ENCODE data around the gene PTPRK.
"Not testable (repeated sequence)": the region's sequence is repeated elsewhere in the genome, so short reads cannot be mapped to it uniquely, and the experiment has no call there.

Gene PTPRK

GRCh38 chr6:127945434-127946097 is 574.8 kb downstream of the PTPRK start:
- DNase-seq (ENCODE audit: extremely low read depth in 1 of 2, low read depth in 1 of 2): no peak

GRCh38 chr6:127941228-127941627 is 579.2 kb downstream of the PTPRK start:
- no peak for DNase-seq (ENCODE audit: extremely low read depth in 1 of 2, low read depth in 1 of 2)

GRCh38 chr6:127939442-127940066 is 580.8 kb downstream of the PTPRK start:
- DNase-seq (ENCODE audit: extremely low read depth in 1 of 2, low read depth in 1 of 2): no peak

DNA sequence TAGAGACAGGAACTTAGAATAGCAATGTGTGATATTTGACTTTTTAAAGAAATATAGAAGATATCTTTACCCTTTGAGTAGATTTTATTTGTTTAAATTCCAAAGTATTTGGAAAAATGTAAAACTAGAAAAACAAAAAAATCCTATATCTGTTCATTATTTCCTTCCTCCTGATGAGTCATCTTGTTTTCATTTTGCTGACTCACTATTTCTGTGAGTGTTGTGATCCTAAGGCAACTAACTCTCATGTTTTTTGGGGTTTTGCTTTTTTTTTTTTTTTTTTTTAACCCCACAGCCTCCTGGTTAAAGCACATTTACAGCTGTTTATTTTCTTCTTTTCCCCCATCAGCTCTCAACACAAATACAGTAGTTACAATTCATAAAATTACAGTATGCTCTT is 581.7 kb downstream of the PTPRK start:
- DNase-seq (ENCODE audit: extremely low read depth in 1 of 2, low read depth in 1 of 2): no peak

DNA sequence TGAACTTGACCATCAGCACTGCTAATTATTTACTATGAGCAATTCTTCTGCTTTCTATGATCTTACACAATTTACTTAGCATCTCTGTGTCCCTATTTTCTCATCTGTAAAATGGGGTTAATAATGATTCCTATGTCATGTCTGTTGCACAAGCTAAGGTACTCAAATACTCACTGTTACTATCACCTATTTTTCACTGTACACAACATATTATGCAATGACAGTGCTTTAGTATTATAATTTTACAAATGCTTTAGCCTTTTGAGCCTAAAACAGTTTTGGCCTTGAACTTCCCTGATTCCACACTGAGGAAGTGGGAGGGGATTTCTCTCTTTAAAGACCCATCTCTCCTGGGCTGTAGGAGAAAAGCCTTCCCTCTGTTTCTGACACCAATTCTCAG is 582.7 kb downstream of the PTPRK start:
- no peak for DNase-seq (ENCODE audit: extremely low read depth in 1 of 2, low read depth in 1 of 2)

DNA sequence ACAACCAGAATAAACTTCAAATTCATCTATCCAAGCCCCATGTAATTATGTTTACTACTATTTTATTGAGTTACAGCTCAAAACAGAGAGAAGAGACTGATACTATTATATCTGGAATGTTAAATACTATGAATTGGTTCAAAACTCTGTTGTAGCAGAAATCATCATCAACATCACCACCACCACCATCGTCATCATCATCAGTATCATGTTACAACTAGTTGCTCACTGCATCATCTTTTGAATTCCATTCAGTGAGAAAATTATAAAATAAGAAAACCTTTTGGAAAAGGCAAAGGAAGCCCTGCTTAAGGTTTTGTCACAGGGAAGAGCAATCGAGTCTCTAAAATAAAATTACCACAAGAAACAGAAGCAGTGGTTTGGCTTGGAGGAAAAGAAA is 583.3 kb downstream of the PTPRK start:
- DNase-seq (ENCODE audit: extremely low read depth in 1 of 2, low read depth in 1 of 2): no peak

GRCh38 chr6:127934956-127935355 is 585.4 kb downstream of the PTPRK start:
- DNase-seq (ENCODE audit: extremely low read depth in 1 of 2, low read depth in 1 of 2): no peak

- no peak for DNase-seq (ENCODE audit: extremely low read depth in 1 of 2, low read depth in 1 of 2)
Measured at GRCh38 chr6:127933852-127934840, 586.3 kb downstream of the PTPRK start.

- DNase-seq (ENCODE audit: extremely low read depth in 1 of 2, low read depth in 1 of 2): no peak
Measured at GRCh38 chr6:127933137-127933536, 587.3 kb downstream of the PTPRK start.

DNA sequence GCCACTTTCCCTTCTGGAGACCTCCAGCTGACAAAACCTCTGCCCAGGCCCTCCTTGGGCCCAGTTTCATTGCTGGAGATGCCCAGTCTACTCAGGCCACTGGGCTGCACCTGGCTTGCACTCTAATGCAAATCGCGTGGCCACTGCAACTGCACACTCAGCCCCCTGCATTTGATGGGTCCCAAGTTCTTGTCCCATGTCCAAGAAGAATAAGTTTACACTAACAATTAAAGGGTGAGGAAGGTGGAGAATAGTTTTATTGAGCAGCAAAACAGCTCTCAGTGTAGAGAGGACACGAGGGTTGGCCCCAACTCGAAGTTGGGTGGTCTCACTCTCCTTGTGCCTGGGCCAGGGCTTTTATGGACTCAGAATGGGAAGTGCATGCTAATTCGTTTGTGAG is 587.7 kb downstream of the PTPRK start:
- DNase-seq (ENCODE audit: extremely low read depth in 1 of 2, low read depth in 1 of 2): no peak

- not testable (repeated sequence) for DNase-seq (ENCODE audit: extremely low read depth in 1 of 2, low read depth in 1 of 2)
Measured at GRCh38 chr6:127926441-127926840, 594.0 kb downstream of the PTPRK start.

GRCh38 chr6:127924440-127924839 is 596.0 kb downstream of the PTPRK start:
- DNase-seq (ENCODE audit: extremely low read depth in 1 of 2, low read depth in 1 of 2): no peak

- DNase-seq (ENCODE audit: extremely low read depth in 1 of 2, low read depth in 1 of 2): no peak
Measured at GRCh38 chr6:127924031-127924430, 596.4 kb downstream of the PTPRK start.

DNA sequence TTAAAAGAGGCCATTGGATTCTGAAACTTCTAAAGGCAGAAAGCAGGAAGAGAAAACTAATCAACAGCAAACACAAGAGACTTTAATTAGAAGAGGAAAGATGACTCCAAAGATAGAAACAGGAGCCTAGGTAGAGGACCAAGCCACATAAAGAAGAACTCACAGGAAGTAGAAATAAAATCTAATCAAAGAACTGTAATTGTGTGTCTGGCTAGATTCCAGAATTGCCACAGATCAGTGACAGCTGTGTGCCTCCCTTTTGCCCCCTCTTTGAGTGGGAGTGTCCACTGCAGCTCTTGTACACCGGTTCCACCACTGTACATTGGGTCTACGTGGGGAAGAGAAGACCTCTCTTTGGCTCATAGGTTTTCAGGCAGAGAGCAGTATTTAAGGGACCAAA is 597.3 kb downstream of the PTPRK start:
- no peak for DNase-seq (ENCODE audit: extremely low read depth in 1 of 2, low read depth in 1 of 2)

- no peak for DNase-seq (ENCODE audit: extremely low read depth in 1 of 2, low read depth in 1 of 2)
Measured at GRCh38 chr6:127921982-127922381, 598.4 kb downstream of the PTPRK start.

GRCh38 chr6:127920804-127921203 is 599.6 kb downstream of the PTPRK start:
- DNase-seq (ENCODE audit: extremely low read depth in 1 of 2, low read depth in 1 of 2): no peak
